NB4 (cell line): ENCODE data around the gene CDH18.
"Not testable (repeated sequence)": the region's sequence is repeated elsewhere in the genome, so short reads cannot be mapped to it uniquely, and the experiment has no call there.

ENCODE experiments used
- POLR2A ChIP-seq: IDR thresholded peaks from 2 replicates; pipeline ENCODE4 v1.6.1; 2011; ENCODE audit warnings: mild to moderate bottlenecking; ENCODE audit not compliant: insufficient read length; ENCODE audit errors: extremely low read depth
- TF ChIP-seq, protein P1 (sequence below): IDR thresholded peaks from 2 replicates; pipeline ENCODE4 v1.6.1; 2011; ENCODE audit warnings: low read depth, low read length
- TF ChIP-seq, protein P2 (sequence below): IDR thresholded peaks from one replicate; pipeline ENCODE4 v1.5.1; 2012; ENCODE audit warnings: low read depth, low read length

DNA sequence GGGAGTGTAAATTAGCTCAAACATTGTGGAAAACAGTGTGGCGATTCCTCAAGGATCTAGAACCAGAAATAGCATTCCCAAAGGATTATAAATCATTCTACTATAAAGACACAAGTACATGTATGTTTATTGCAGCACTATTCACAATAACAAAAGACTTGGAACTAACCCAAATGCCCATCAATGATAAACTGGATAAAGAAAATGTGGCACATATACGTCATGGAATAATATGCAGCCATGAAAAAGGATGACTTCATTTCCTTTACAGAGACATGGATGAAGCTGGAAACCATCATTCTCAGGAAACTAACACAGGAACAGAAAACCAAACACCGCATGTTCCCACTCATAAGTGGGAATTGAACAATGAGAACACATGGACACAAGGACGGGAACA lies 175.3 kb downstream of the CDH18 start:
- TF ChIP-seq POLR2A = not testable (repeated sequence)
- TF ChIP-seq, protein P1, sequence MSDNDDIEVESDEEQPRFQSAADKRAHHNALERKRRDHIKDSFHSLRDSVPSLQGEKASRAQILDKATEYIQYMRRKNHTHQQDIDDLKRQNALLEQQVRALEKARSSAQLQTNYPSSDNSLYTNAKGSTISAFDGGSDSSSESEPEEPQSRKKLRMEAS = not testable (repeated sequence)
- TF ChIP-seq, protein P2, sequence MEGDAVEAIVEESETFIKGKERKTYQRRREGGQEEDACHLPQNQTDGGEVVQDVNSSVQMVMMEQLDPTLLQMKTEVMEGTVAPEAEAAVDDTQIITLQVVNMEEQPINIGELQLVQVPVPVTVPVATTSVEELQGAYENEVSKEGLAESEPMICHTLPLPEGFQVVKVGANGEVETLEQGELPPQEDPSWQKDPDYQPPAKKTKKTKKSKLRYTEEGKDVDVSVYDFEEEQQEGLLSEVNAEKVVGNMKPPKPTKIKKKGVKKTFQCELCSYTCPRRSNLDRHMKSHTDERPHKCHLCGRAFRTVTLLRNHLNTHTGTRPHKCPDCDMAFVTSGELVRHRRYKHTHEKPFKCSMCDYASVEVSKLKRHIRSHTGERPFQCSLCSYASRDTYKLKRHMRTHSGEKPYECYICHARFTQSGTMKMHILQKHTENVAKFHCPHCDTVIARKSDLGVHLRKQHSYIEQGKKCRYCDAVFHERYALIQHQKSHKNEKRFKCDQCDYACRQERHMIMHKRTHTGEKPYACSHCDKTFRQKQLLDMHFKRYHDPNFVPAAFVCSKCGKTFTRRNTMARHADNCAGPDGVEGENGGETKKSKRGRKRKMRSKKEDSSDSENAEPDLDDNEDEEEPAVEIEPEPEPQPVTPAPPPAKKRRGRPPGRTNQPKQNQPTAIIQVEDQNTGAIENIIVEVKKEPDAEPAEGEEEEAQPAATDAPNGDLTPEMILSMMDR = not testable (repeated sequence)
